Measurements from ENCODE around the gene WNT6.

The WNT6 gene

DNA sequence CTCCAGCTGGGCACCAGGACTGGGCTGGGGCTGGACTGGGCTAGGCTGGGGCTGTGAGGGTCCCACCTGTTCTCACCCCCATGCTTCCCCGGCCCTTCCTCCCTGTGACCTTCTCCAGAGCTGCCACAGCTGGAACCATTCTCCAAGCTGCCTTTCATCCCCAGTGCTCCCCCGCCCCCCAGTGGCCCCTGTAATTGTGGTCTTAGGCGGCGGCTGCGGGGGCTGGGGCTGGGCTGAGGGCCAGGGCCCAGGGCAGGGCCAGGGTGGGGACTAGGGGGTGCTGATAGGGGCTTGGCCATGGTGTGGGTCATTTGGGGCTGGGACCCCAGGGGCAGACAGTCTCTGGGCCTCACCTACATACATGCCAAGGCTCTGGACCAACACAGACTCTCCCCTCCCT, 18.3 kb downstream of the WNT6 start:
- DNase-seq (ENCODE audit: low read depth in 2 of 2), result no peak

DNA sequence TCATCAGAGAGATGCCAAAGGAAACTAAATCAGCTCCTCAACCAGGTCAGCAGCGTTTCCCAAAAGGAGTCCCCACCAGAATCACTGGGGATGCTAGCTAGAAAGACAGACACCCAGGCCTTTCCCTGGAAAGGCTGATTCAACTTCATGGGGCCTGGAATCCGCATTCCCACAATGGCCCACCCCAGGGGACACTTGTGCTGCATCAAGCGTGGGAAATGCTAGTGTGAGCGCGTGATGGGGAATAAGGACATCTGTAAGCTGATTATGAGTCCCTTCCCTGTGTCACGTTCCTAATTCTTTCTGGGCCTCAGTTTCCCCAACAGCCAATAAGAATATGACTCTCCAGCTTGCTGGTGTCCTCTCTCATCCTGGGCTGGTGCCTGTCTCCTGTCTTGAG, 18.9 kb downstream of the WNT6 start:
- DNase-seq (ENCODE audit: low read depth in 2 of 2), result no peak

DNA sequence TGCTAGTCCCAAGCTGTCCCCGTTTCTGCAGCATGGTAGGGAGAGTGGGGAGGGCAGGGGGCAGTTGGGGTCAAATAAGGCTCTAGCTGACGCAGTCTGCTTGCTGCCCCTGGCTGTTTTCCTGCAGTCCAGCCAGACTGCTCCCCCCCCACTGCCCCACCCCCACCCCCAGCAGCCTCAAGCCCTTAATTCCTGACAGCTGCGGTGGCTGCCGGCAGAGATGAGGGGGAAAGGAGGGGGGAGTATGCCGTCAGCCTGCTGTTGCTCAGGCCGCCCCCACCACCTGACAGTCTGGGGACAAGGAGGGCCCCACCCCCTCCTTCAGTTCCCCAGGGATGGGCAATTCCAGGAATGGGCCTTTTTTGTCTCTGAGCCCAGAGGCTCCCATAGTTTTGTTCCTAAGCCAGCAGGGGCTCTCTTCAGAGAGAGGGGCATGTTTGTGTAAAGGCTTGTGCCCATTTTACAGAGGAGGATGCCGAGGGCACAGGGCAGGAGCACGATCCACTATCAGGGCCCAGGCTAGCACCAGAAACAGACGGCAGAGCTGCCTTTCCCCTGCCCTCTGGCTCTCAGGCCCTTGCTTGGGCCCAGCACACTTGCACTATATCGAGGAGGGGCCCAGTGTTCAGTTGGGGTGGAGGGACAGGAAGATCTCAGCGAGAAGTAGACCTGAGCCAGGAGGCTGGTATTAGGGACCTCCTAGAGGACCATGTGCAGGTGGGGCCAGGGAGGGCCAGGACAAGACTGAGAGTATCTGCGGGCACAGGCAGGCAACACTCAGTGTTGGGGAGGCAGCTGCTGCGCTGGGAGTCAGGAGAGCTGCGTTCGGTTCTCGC, 19.5 kb downstream of the WNT6 start:
- no peak for DNase-seq (ENCODE audit: low read depth in 2 of 2)

- no peak for DNase-seq (ENCODE audit: low read depth in 2 of 2)
Measured at GRCh38 chr2:218879776-218880101, 20.1 kb downstream of the WNT6 start.

DNA sequence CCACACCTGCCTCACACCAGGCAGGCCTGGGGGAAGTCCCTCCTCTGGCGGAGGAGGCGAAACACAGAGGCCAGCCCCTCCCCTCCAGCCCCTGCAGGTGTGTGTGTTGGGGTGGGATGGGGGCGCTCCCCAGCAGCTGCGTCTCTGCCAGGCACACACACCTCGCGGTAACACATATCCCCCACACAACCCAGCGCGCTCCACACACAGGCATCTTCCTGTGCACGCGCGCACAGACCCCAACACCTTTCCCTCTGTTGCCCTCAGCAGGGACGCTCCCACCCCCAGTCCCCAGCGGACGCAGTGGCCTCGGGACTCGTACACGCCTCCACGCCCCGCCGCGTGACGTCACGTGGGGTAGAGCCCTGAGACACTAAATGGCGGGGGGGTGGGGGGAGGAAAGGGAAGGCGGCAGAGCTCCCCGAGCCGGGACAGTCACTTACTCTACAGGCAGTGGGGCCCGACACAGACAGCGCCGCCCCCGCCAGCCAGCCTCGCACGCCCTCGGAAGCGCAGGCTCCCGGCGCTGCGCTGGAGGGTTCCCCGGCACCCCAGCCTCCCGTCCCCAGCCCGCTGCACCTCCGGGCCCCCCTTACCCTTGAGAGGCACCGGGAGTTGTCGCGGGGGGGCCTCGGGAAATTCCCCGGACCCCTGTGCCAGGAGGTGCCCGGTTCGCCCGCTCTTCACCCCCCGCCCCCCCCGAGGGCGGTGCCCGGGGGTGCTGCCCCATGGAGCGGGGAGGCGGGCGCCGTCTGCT, 20.7 kb downstream of the WNT6 start, which contains the start of gene WNT10A:
Gene WNT10A (plus strand): TSS at position 751 of the 757 bp plus-strand sequence. CDS start 144 bp downstream, outside the sequence.
- peak; percentile 71 to 83 for DNase-seq (ENCODE audit: low read depth in 2 of 2)

DNA sequence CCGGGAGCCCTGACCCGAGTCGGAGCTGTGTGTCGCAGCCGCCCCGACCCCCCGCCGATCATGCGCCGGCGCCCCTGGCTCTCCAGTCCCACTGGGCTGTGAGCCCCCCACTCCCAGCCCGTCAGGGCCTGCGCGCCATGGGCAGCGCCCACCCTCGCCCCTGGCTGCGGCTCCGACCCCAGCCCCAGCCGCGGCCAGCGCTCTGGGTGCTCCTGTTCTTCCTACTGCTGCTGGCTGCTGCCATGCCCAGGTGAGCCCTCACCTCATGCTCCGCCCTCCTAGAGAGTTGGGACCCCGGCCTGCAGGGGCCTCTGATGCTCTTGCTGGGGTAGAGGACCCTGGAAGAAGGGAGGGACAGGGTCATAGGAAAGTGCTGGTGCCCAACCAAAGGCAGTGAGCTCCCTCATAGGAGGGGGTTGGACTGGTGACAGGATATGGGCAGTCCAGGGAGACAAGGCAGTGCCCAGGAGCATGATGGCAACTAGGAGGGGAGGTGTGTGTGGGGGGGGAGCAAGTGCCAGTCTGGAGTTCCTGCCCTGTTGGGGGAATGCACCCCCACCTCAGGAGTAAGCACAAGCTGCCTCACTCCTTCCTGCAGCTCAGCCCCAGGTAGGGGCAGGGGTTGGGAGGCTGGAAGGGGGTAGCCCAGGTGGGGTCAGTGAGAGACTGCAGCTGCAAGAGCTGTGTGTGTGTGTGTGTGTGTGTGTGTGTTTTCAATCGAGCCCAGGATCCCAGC, 21.4 kb downstream of the WNT6 start:
- no peak for DNase-seq (ENCODE audit: low read depth in 2 of 2)

DNA sequence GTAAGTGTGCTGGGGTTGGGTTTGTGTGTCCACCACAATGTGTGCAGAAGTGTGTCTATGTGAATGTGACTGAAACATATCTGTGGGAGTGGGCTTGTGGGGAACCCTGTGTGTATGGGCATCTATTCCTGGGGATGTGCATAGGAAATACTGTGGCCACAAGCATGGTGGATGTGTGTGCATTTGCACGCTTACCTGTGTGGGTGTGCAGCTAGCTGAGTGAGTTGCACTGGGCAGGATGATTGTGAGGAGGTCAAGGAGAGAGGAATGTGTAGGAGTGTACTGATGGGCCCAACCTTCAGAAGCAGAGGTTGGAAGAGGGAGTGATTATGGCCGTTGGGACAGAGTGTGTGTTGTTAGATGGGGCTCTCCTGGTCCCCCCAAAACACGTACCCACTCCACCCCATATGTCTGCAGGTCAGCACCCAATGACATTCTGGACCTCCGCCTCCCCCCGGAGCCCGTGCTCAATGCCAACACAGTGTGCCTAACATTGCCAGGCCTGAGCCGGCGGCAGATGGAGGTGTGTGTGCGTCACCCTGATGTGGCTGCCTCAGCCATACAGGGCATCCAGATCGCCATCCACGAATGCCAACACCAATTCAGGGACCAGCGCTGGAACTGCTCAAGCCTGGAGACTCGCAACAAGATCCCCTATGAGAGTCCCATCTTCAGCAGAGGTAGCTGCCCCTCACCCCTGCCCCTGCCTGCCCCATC, 22.3 kb downstream of the WNT6 start:
- no peak for DNase-seq (ENCODE audit: low read depth in 2 of 2)

GRCh38 chr2:218882461-218882816, 22.8 kb downstream of the WNT6 start:
- DNase-seq (ENCODE audit: low read depth in 2 of 2), result no peak

GRCh38 chr2:218882866-218883366, 23.3 kb downstream of the WNT6 start:
- DNase-seq (ENCODE audit: low read depth in 2 of 2), result no peak

- DNase-seq (ENCODE audit: low read depth in 2 of 2), result no peak
Measured at GRCh38 chr2:218883491-218884490, 24.2 kb downstream of the WNT6 start.

DNA sequence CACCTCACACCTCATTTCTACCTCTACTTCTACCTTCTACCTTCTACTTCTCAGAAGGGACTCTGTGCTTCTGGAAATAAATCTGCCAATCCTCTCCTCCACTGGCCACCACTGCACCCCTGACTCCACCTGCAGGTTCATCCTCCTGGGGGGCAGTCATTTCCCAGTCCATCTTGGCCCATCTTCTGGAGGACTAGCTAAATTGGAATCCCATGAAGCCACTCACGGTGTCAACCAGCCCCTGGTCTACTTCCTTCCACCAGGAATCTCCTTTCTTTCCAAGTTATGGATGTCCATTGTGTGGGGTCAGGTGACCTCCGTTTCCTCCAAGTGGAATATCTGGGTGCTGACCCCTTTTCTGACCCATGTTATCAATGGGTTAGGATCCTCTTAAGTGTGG, 24.9 kb downstream of the WNT6 start:
- no peak for DNase-seq (ENCODE audit: low read depth in 2 of 2)

DNA sequence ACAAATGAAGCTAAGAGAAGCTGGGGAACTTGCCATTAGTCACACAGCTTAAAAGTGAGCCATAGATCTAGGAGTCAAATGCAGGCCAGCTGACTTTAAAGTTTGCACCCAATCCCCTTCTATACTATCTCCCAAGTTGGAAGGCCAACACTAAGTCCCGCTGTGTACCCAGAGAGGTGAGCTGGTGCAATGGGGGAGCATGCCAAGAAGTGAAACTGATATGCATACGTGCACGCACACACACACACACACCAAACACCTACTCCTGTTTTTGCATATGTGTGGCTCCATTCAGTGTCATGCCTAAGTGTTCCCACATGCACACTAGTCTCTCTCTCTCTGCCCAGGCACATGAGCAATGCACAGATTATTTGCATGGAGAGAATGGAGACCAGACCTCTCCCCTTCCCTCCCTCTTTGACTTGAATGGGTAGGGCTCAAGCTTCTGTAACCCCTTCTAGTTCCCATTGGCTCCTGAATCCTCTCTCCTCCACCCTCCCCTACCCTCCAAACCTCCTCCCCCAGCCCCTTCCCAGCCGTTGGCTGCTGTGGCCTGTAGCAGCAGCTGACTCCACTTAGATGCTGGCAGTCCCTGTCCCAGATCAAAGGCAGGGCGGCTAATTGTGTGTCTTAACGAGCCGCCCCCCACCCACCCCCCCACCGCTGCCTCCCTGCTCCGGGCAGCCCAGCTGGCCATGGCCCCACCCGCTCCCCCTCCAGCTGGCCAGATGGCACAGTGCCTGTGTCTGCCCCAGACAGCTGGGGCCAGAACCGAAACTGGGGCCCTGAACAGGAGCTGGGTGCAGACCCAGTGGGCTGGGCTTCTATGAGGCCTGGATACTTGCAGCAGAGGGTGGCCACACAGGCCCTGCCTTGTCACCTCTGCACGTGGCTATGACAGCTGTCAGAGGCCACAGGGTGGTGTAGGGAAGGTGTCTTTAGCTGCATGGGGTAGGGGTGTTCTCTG, 26.7 kb downstream of the WNT6 start:
- no peak for DNase-seq (ENCODE audit: low read depth in 2 of 2)

GRCh38 chr2:218887079-218887478, 27.5 kb downstream of the WNT6 start:
- DNase-seq (ENCODE audit: low read depth in 2 of 2), result no peak

- no peak for DNase-seq (ENCODE audit: low read depth in 2 of 2)
Measured at GRCh38 chr2:218888341-218888740, 28.7 kb downstream of the WNT6 start.

DNA sequence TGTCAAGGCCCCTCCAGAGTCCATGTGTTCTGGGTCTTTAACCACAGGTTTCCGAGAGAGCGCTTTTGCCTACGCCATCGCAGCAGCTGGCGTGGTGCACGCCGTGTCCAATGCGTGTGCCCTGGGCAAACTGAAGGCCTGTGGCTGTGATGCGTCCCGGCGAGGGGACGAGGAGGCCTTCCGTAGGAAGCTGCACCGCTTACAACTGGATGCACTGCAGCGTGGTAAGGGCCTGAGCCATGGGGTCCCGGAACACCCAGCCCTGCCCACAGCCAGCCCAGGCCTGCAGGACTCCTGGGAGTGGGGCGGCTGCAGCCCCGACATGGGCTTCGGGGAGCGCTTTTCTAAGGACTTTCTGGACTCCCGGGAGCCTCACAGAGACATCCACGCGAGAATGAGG, 30.3 kb downstream of the WNT6 start:
- DNase-seq (ENCODE audit: low read depth in 2 of 2), result no peak

- DNase-seq (ENCODE audit: low read depth in 2 of 2), result no peak
Measured at GRCh38 chr2:218890369-218890768, 30.8 kb downstream of the WNT6 start.

- no peak for DNase-seq (ENCODE audit: low read depth in 2 of 2)
Measured at GRCh38 chr2:218891275-218892135, 31.9 kb downstream of the WNT6 start.

DNA sequence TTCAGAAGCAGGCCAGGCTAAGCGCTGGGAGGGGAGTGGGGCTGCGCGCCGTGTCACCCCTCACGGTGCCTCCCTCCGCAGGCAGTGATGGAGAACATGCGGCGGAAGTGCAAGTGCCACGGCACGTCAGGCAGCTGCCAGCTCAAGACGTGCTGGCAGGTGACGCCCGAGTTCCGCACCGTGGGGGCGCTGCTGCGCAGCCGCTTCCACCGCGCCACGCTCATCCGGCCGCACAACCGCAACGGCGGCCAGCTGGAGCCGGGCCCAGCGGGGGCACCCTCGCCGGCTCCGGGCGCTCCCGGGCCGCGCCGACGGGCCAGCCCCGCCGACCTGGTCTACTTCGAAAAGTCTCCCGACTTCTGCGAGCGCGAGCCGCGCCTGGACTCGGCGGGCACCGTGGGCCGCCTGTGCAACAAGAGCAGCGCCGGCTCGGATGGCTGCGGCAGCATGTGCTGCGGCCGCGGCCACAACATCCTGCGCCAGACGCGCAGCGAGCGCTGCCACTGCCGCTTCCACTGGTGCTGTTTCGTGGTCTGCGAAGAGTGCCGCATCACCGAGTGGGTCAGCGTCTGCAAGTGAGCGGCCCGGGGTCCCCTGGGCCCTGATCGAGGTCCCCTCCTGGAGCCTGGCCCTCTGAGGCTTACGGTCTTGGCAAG, 33.2 kb downstream of the WNT6 start:
- DNase-seq (ENCODE audit: low read depth in 2 of 2), result peak; percentile 66 to 75
